Immature natural killer cell (primary cell): ENCODE results near the gene EIF2B1. TPM values are rescaled to one million over a fixed set of nuclear protein-coding genes. Genes with fewer than 3 reads are reported as not detected.

Source experiments
- DNase-seq, 3 donors: peaks; one replicate each; pipeline ENCODE4 v3.0.0; 2022; ENCODE audit warnings: mixed read lengths in 1 of 3
- H3K27ac Mint-ChIP-seq, 6 donors: one replicate each; pipeline ENCODE4 v1.8.0; 2020; ENCODE audit warnings: mixed read lengths in 6 of 6, mild to moderate bottlenecking in 5 of 6, inconsistent platforms in 4 of 6, moderate library complexity in 3 of 6
- H3K27me3 Mint-ChIP-seq, 3 donors: one replicate each; pipeline ENCODE4 v1.8.0; 2020 to 2021; ENCODE audit warnings: low read depth in 3 of 3, mild to moderate bottlenecking in 3 of 3, mixed read lengths in 3 of 3, moderate library complexity in 3 of 3, inconsistent platforms in 1 of 3
- H3K36me3 Mint-ChIP-seq, 3 donors: one replicate each; pipeline ENCODE4 v1.8.0; 2020; ENCODE audit warnings: mixed read lengths in 3 of 3, inconsistent platforms in 2 of 3, mild to moderate bottlenecking in 2 of 3
- H3K4me1 Mint-ChIP-seq, 2 donors: one replicate each; pipeline ENCODE4 v1.8.0; 2020; ENCODE audit warnings: inconsistent platforms in 2 of 2, mild to moderate bottlenecking in 2 of 2, mixed read lengths in 2 of 2, moderate library complexity in 1 of 2
- H3K4me3 Mint-ChIP-seq, 5 donors: one replicate each; pipeline ENCODE4 v1.8.0; 2020; ENCODE audit warnings: mild to moderate bottlenecking in 5 of 5, mixed read lengths in 5 of 5, inconsistent platforms in 3 of 5, moderate library complexity in 3 of 5
- H3K9me3 Mint-ChIP-seq, 6 donors: one replicate each; pipeline ENCODE4 v1.8.0; 2020; ENCODE audit warnings: mild to moderate bottlenecking in 6 of 6, mixed read lengths in 6 of 6, inconsistent platforms in 4 of 6, moderate library complexity in 3 of 6
- polyA plus RNA-seq, 3 donors: library from polyadenylated mRNA; unstranded; fragments of 300-500 nt; fragmentation: Illumina TruSeq; gene quantifications; one replicate each; pipeline ENCODE4 v1.2.3, GENCODE V29; 2021

EIF2B1 gene
- polyA plus RNA-seq, 3 donors from 2014 or later, result 71.4 to 98.1 (median 75.2) TPM

DNA sequence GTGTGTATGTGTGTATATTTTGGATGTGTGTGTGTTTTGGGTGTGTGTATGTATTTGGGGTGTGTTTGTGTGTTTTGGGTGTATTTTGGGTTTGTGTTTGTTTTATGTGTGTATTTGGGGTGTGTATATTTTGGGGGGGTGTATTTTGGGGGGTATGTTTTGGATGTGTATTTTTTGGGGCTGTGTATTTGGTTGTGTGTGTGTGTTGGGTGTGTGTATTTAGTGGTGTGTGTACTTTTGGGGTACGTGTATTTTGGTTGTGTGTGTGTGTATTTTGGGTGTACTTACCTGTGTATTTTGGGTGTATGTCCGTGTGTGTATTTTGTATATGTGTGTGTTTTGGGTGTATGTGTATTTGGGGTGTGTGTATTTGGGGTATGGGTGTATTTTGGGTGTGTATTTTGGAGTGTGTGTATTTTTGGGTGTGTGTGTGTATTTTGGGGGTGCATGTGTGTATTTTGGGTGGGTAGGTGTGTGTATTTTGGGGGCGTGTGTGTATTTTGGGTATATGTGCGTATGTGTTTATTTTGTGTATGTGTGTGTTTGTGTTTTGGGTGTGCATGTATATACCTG is 20.7 kb upstream of the EIF2B1 start:
- H3K9me3 Mint-ChIP-seq, result no peaks in the 10 kb centered on the region
- H3K4me3 Mint-ChIP-seq, result no peak overlapping the region
- no peak for DNase-seq
- H3K27me3 Mint-ChIP-seq, result no peaks in the 10 kb centered on the region
- H3K27ac Mint-ChIP-seq, result no peak overlapping the region
- H3K36me3 Mint-ChIP-seq, result peaks cover 12 to 38% (median 21%) of the 10 kb centered on the region in 3 donors
- no peaks in the 10 kb centered on the region for H3K4me1 Mint-ChIP-seq

GRCh38 chr12:123648401-123648800 is 14.9 kb upstream of the EIF2B1 start:
- DNase-seq, result no peak
- Mint-ChIP-seq H3K36me3 (peaks cover 13 to 36% (median 17%) of the 10 kb centered on the region in 3 donors), H3K4me1 (no peaks in the 10 kb centered on the region), H3K4me3 (no peak overlapping the region), H3K9me3 (no peaks in the 10 kb centered on the region), H3K27ac (no peak overlapping the region), H3K27me3 (no peaks in the 10 kb centered on the region)

DNA sequence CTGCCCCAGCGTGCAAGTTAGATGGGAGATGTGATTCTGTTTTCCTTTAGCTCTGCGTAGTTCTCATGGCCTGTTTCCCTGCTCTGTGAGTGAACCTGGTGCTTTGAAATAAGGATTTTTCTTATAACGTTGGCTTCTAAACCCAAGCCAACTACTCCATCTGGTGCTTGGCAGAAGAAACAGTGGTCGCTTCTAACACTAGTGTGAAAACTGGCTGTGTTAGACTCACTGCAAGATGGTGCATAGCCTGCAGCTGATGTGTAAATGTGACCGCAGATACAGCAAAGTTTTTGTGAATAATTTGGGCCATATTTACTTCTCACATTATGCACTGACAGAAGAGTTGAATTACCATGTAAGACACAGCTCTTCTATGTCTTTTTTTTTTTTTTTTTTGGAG is 12.4 kb upstream of the EIF2B1 start:
- DNase-seq, result no peak
- Mint-ChIP-seq H3K4me3 (no peak overlapping the region), H3K36me3 (peaks cover 8 to 26% (median 13%) of the 10 kb centered on the region in 3 donors), H3K4me1 (no peaks in the 10 kb centered on the region), H3K27ac (no peak overlapping the region), H3K27me3 (no peaks in the 10 kb centered on the region), H3K9me3 (no peaks in the 10 kb centered on the region)

GRCh38 chr12:123645380-123645779 is 11.9 kb upstream of the EIF2B1 start:
- Mint-ChIP-seq H3K4me1 (no peaks in the 10 kb centered on the region), H3K27ac (no peak overlapping the region), H3K4me3 (no peak overlapping the region), H3K27me3 (no peaks in the 10 kb centered on the region), H3K36me3 (peaks cover 8 to 22% (median 13%) of the 10 kb centered on the region in 3 donors), H3K9me3 (no peaks in the 10 kb centered on the region)
- DNase-seq, result no peak

DNA sequence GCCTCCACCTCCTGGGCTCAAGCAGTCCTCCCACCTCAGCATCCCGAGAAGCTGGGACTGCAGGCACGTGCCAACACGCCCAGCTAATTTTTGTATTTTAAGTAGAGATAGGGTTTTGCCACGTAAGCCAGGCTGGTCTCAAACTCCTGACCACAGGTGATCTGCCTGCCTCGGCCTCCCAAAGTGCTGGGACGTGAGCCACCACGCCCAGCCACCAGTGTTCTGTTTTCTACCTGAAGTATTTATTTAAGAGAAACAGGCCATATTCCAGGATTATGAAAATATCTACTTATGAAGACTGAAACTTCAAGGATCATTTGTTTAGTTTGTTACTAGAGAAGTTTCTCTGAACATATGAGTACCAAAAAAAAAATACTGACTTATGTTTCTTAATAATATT is 10.4 kb upstream of the EIF2B1 start:
- no peak for DNase-seq
- H3K9me3 Mint-ChIP-seq, result no peaks in the 10 kb centered on the region
- no peaks in the 10 kb centered on the region for H3K27me3 Mint-ChIP-seq
- H3K27ac Mint-ChIP-seq, result peak overlapping the region in 1 of 6 donors; percentile 30
- no peaks in the 10 kb centered on the region for H3K4me1 Mint-ChIP-seq
- peaks cover 8 to 18% (median 13%) of the 10 kb centered on the region in 3 donors for H3K36me3 Mint-ChIP-seq
- H3K4me3 Mint-ChIP-seq, result no peak overlapping the region

DNA sequence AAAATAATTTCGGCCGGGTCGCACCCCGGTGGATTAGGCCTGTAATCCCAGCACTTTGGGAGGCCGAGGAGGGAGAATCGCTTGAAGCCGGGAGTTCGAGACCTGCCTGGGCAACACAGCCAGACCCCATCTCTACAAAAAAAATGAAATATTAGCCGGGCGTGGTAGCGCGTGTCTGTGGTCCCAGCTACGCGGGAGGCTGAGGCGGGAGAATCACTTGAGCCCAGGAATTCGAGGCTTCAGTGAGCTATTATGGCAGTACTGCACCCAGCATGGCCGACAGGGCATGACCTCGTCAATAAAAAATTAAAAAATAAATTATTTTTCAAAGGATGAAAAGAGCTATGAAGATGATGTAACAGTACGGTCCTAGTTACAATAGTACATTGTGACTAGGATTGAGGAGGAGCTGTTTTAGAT is 666 bp upstream of the EIF2B1 start:
- DNase-seq, result no peak
- H3K4me3 Mint-ChIP-seq, result peak overlapping the region; percentile 95 to 99 (median 96)
- H3K9me3 Mint-ChIP-seq, result no peaks in the 10 kb centered on the region
- H3K27ac Mint-ChIP-seq, result peak overlapping the region; percentile 94 to 97 (median 95)
- peaks cover 0 to 11% (median 10%) of the 10 kb centered on the region in 3 donors for H3K36me3 Mint-ChIP-seq
- peaks cover 24 to 48% of the 10 kb centered on the region in 2 donors for H3K4me1 Mint-ChIP-seq
- peaks cover 0 to 10% (median 5%) of the 10 kb centered on the region in 3 donors for H3K27me3 Mint-ChIP-seq

- DNase-seq, result no peak
- no peaks in the 10 kb centered on the region for H3K9me3 Mint-ChIP-seq
- peaks cover 0 to 3% (median 0%) of the 10 kb centered on the region in 3 donors for H3K27me3 Mint-ChIP-seq
- no peak overlapping the region for H3K4me3 Mint-ChIP-seq
- peaks cover 23 to 52% (median 28%) of the 10 kb centered on the region in 3 donors for H3K36me3 Mint-ChIP-seq
- peak overlapping the region in 1 of 6 donors; percentile 13 for H3K27ac Mint-ChIP-seq
- H3K4me1 Mint-ChIP-seq, result peaks cover 0 to 6% of the 10 kb centered on the region in 2 donors
Observed at GRCh38 chr12:123621619-123622530, 11.6 kb downstream of the EIF2B1 start.

GRCh38 chr12:123621101-123621500 is 12.4 kb downstream of the EIF2B1 start:
- Mint-ChIP-seq H3K36me3 (peaks cover 25 to 52% (median 29%) of the 10 kb centered on the region in 3 donors), H3K27me3 (peaks cover 0 to 3% (median 0%) of the 10 kb centered on the region in 3 donors), H3K4me1 (peaks cover 0 to 6% of the 10 kb centered on the region in 2 donors), H3K27ac (peak overlapping the region in 1 of 6 donors; percentile 62), H3K9me3 (no peaks in the 10 kb centered on the region), H3K4me3 (no peak overlapping the region)
- no peak for DNase-seq

DNA sequence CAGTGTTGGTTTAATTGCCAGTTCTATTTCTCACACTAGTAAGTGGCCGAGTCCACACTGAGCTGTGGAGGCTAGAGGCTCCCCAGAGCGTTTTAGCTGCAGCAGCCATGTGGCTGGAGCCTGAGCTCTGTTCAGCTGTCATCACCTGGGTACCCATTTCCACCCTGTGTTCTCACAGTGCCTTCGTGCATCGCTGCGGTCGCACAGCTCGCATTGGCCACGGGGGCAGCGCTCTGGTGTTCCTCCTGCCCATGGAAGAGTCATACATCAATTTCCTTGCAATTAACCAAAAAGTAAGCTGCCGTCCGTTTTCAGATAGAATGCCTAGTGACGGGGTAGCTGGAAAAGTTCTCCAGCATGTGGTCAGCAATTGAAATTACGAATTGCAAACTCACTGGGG is 15.9 kb downstream of the EIF2B1 start:
- no peak overlapping the region for H3K27ac Mint-ChIP-seq
- no peaks in the 10 kb centered on the region for H3K9me3 Mint-ChIP-seq
- peaks cover 26 to 60% (median 31%) of the 10 kb centered on the region in 3 donors for H3K36me3 Mint-ChIP-seq
- no peak overlapping the region for H3K4me3 Mint-ChIP-seq
- H3K4me1 Mint-ChIP-seq, result peaks cover 0 to 6% of the 10 kb centered on the region in 2 donors
- peaks cover 0 to 3% (median 0%) of the 10 kb centered on the region in 3 donors for H3K27me3 Mint-ChIP-seq
- no peak for DNase-seq

GRCh38 chr12:123617144-123617543 is 16.3 kb downstream of the EIF2B1 start:
- H3K36me3 Mint-ChIP-seq, result peaks cover 23 to 64% (median 31%) of the 10 kb centered on the region in 3 donors
- H3K9me3 Mint-ChIP-seq, result no peaks in the 10 kb centered on the region
- peaks cover 0 to 6% of the 10 kb centered on the region in 2 donors for H3K4me1 Mint-ChIP-seq
- no peak overlapping the region for H3K27ac Mint-ChIP-seq
- H3K4me3 Mint-ChIP-seq, result no peak overlapping the region
- H3K27me3 Mint-ChIP-seq, result peaks cover 0 to 3% (median 0%) of the 10 kb centered on the region in 3 donors
- DNase-seq, result no peak

GRCh38 chr12:123614531-123614930 is 19.0 kb downstream of the EIF2B1 start:
- Mint-ChIP-seq H3K36me3 (peaks cover 32 to 54% (median 36%) of the 10 kb centered on the region in 3 donors), H3K27ac (peak overlapping the region in 1 of 6 donors; percentile 13), H3K9me3 (no peaks in the 10 kb centered on the region), H3K4me1 (peaks cover 0 to 6% of the 10 kb centered on the region in 2 donors), H3K4me3 (no peak overlapping the region), H3K27me3 (no peaks in the 10 kb centered on the region)
- no peak for DNase-seq

GRCh38 chr12:123614110-123614509 is 19.4 kb downstream of the EIF2B1 start:
- H3K27me3 Mint-ChIP-seq, result no peaks in the 10 kb centered on the region
- DNase-seq, result no peak
- H3K9me3 Mint-ChIP-seq, result no peaks in the 10 kb centered on the region
- H3K4me1 Mint-ChIP-seq, result peaks cover 0 to 6% of the 10 kb centered on the region in 2 donors
- no peak overlapping the region for H3K4me3 Mint-ChIP-seq
- H3K36me3 Mint-ChIP-seq, result peaks cover 34 to 52% (median 36%) of the 10 kb centered on the region in 3 donors
- H3K27ac Mint-ChIP-seq, result peak overlapping the region in 1 of 6 donors; percentile 29

DNA sequence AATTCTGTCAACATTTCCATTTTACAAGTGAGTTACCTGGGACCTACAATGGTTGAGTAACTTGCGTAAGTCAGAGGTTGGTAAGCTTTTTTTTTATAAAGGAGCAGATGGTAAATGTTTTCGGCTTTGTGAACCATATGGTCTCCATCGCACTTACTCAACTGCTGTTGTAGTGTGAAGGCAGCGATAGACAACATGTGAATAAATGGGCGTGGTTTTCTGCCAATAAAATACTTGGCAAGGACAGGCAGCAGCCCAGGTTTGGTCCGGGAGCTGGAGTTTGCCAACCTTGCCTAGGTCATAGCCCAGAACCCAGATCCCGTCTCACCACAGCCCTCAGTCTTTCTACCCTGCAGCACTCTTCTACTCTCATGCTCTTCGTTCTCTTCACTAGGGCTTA is 25.3 kb downstream of the EIF2B1 start:
- Mint-ChIP-seq H3K36me3 (peaks cover 26 to 45% (median 30%) of the 10 kb centered on the region in 3 donors), H3K4me3 (no peak overlapping the region), H3K27ac (no peak overlapping the region)

DNA sequence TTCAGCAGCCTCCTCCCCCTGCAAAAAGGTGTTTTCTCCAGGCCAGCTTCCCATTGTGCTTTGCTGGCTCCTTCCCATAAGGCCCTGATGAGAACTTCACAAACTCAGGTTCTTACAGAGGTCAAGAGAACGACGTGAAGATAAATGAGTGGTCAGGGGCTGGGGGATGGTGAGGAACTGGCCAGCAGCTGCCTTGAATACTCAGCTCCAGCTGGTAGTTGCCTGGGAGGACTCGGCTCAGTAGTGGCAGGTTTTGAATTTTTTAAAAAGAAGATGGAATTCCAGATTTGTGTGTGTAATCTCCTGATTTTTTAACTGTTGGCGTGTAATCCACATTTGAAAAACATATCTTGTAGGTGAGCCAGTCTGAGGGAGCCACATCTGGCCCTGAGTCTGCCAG is 25.7 kb downstream of the EIF2B1 start:
- H3K36me3 Mint-ChIP-seq, result peaks cover 28 to 43% (median 29%) of the 10 kb centered on the region in 3 donors
- no peak overlapping the region for H3K27ac Mint-ChIP-seq

More for the DNA sequence above, 25.3 kb downstream of the EIF2B1 start:
- no peak for DNase-seq
- Mint-ChIP-seq H3K9me3 (no peaks in the 10 kb centered on the region), H3K4me1 (peaks cover 12 to 17% of the 10 kb centered on the region in 2 donors), H3K27me3 (peaks cover 0 to 2% (median 0%) of the 10 kb centered on the region in 3 donors)

More for the DNA sequence above, 25.7 kb downstream of the EIF2B1 start:
- no peak for DNase-seq
- Mint-ChIP-seq H3K4me3 (no peak overlapping the region), H3K9me3 (no peaks in the 10 kb centered on the region), H3K4me1 (peaks cover 16 to 21% of the 10 kb centered on the region in 2 donors), H3K27me3 (peaks cover 0 to 2% (median 0%) of the 10 kb centered on the region in 3 donors)
